Measurements from ENCODE around the gene PAX7. TPM values are rescaled to one million over a fixed set of nuclear protein-coding genes. Genes with fewer than 3 reads are reported as not detected.

PAX7 gene
- total RNA-seq, 1 donor from 2014 or later = 0.05 TPM

DNA sequence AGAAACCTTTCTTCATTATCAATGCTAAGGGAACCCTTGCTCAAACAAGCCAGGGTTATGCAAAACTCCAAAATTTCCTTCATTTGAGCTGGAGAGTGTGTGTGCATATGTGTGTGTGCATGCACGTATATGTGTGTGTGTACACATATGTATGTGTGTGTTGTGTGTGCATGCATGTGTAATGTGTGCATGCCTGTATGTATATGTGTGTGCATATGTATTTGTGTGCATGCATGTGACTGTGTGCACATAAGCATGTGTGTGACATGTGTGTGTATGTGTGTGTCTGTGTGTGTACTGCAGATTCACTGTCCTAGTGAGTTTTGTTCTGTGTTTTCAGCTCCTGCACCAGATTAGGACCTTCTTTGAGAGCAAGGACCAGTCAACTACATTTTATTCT lies 28.2 kb downstream of the PAX7 start:
- no peak overlapping the region for H3K27ac ChIP-seq (ENCODE audit: low read depth, low read length)
- Mint-ChIP-seq H3K4me1 (ENCODE audit: low read depth, unreplicated experiment) (no peaks in the 10 kb centered on the region), H3K9me3 (ENCODE audit: unreplicated experiment) (no peaks in the 10 kb centered on the region), H3K36me3 (ENCODE audit: low read depth, unreplicated experiment) (no peaks in the 10 kb centered on the region), H3K27ac (ENCODE audit: unreplicated experiment) (no peak overlapping the region), H3K27me3 (ENCODE audit: low read depth, unreplicated experiment) (peaks cover 85% of the 10 kb centered on the region), H3K4me3 (ENCODE audit: unreplicated experiment) (no peak overlapping the region)
- no peaks in the 10 kb centered on the region for H3K79me2 ChIP-seq (ENCODE audit: insufficient read depth, low read length)
- no peaks in the 10 kb centered on the region for H3K4me1 ChIP-seq (ENCODE audit: insufficient read depth, low read length)
- no peaks in the 10 kb centered on the region for H3K36me3 ChIP-seq (ENCODE audit: insufficient read depth, low read length)
- no peak for FAIRE-seq
- no peaks in the 10 kb centered on the region for H3K9me3 ChIP-seq (ENCODE audit: insufficient read depth, low read depth, low read length)
- no peak for TF ChIP-seq EZH2 (IDR thresholded peaks at IDR 0.05; ENCODE audit: insufficient read depth, low read length)
- TF ChIP-seq, protein P1, sequence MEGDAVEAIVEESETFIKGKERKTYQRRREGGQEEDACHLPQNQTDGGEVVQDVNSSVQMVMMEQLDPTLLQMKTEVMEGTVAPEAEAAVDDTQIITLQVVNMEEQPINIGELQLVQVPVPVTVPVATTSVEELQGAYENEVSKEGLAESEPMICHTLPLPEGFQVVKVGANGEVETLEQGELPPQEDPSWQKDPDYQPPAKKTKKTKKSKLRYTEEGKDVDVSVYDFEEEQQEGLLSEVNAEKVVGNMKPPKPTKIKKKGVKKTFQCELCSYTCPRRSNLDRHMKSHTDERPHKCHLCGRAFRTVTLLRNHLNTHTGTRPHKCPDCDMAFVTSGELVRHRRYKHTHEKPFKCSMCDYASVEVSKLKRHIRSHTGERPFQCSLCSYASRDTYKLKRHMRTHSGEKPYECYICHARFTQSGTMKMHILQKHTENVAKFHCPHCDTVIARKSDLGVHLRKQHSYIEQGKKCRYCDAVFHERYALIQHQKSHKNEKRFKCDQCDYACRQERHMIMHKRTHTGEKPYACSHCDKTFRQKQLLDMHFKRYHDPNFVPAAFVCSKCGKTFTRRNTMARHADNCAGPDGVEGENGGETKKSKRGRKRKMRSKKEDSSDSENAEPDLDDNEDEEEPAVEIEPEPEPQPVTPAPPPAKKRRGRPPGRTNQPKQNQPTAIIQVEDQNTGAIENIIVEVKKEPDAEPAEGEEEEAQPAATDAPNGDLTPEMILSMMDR (IDR thresholded peaks at IDR 0.05; ENCODE audit: insufficient read depth, low read depth, low read length) = no peak
- DNase-seq (ENCODE audit: low read depth) = no peak
- H3K27me3 ChIP-seq (ENCODE audit: insufficient read depth, low read length) = peaks cover 32% of the 10 kb centered on the region
- no peak overlapping the region for H2AFZ ChIP-seq (ENCODE audit: low read depth, low read length)
- H4K20me1 ChIP-seq (ENCODE audit: insufficient read depth, low read length) = no peaks in the 10 kb centered on the region
- H3K4me2 ChIP-seq (ENCODE audit: low read length) = no peak overlapping the region
- no peak overlapping the region for H3K9ac ChIP-seq (ENCODE audit: low read length)
- no peak overlapping the region for H3K4me3 ChIP-seq (ENCODE audit: insufficient read depth, low read depth, low read length)

GRCh38 chr1:18661404-18662285 lies 31.0 kb downstream of the PAX7 start:
- H2AFZ ChIP-seq (ENCODE audit: low read depth, low read length) = no peak overlapping the region
- no peaks in the 10 kb centered on the region for H3K9me3 ChIP-seq (ENCODE audit: insufficient read depth, low read depth, low read length)
- no peaks in the 10 kb centered on the region for H3K36me3 Mint-ChIP-seq (ENCODE audit: low read depth, unreplicated experiment)
- no peak for DNase-seq (ENCODE audit: low read depth)
- no peaks in the 10 kb centered on the region for H4K20me1 ChIP-seq (ENCODE audit: insufficient read depth, low read length)
- H3K36me3 ChIP-seq (ENCODE audit: insufficient read depth, low read length) = no peaks in the 10 kb centered on the region
- no peak overlapping the region for H3K4me2 ChIP-seq (ENCODE audit: low read length)
- H3K79me2 ChIP-seq (ENCODE audit: insufficient read depth, low read length) = no peaks in the 10 kb centered on the region
- TF ChIP-seq EZH2 (IDR thresholded peaks at IDR 0.05; ENCODE audit: insufficient read depth, low read length) = no peak
- TF ChIP-seq, protein P1 (IDR thresholded peaks at IDR 0.05; ENCODE audit: insufficient read depth, low read depth, low read length) = no peak
- peaks cover 15% of the 10 kb centered on the region for H3K27me3 ChIP-seq (ENCODE audit: insufficient read depth, low read length)
- H3K4me1 Mint-ChIP-seq (ENCODE audit: low read depth, unreplicated experiment) = no peaks in the 10 kb centered on the region
- no peaks in the 10 kb centered on the region for H3K4me1 ChIP-seq (ENCODE audit: insufficient read depth, low read length)
- H3K4me3 Mint-ChIP-seq (ENCODE audit: unreplicated experiment) = no peak overlapping the region
- no peak overlapping the region for H3K9ac ChIP-seq (ENCODE audit: low read length)
- no peaks in the 10 kb centered on the region for H3K9me3 Mint-ChIP-seq (ENCODE audit: unreplicated experiment)
- no peak overlapping the region for H3K4me3 ChIP-seq (ENCODE audit: insufficient read depth, low read depth, low read length)
- no peak for FAIRE-seq
- no peak overlapping the region for H3K27ac ChIP-seq (ENCODE audit: low read depth, low read length)
- H3K27ac Mint-ChIP-seq (ENCODE audit: unreplicated experiment) = no peak overlapping the region
- peaks cover 82% of the 10 kb centered on the region for H3K27me3 Mint-ChIP-seq (ENCODE audit: low read depth, unreplicated experiment)

DNA sequence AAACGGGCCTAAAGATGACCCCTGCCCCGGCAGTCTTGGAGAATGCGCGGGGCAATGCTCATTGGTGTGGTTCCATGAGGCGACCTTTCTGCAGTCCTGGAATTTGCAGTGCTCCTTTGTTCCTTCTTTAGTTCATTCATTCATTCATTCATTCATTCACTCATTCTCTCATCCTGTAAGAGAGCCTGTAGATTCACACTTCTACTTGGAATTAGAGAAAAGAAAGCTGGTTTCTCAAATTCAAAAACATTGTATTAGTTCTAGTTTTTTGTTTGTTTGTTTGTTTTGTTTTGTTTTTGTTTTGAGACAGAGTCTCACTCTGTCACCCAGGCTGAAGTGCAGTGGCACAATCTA lies 31.6 kb downstream of the PAX7 start:
- no peak for FAIRE-seq

More for the DNA sequence above, 31.6 kb downstream of the PAX7 start:
- Histone ChIP-seq H3K4me2 (ENCODE audit: low read length) (no peak overlapping the region), H2AFZ (ENCODE audit: low read depth, low read length) (no peak overlapping the region), H3K79me2 (ENCODE audit: insufficient read depth, low read length) (no peaks in the 10 kb centered on the region), H3K27ac (ENCODE audit: low read depth, low read length) (no peak overlapping the region), H3K4me3 (ENCODE audit: insufficient read depth, low read depth, low read length) (no peak overlapping the region), H3K9ac (ENCODE audit: low read length) (no peak overlapping the region), H4K20me1 (ENCODE audit: insufficient read depth, low read length) (no peaks in the 10 kb centered on the region), H3K9me3 (ENCODE audit: insufficient read depth, low read depth, low read length) (no peaks in the 10 kb centered on the region), H3K27me3 (ENCODE audit: insufficient read depth, low read length) (peaks cover 9% of the 10 kb centered on the region), H3K4me1 (ENCODE audit: insufficient read depth, low read length) (no peaks in the 10 kb centered on the region), H3K36me3 (ENCODE audit: insufficient read depth, low read length) (no peaks in the 10 kb centered on the region)
- TF ChIP-seq, protein P1 (IDR thresholded peaks at IDR 0.05; ENCODE audit: insufficient read depth, low read depth, low read length) = no peak
- no peak for TF ChIP-seq EZH2 (IDR thresholded peaks at IDR 0.05; ENCODE audit: insufficient read depth, low read length)
- Mint-ChIP-seq H3K27me3 (ENCODE audit: low read depth, unreplicated experiment) (peaks cover 84% of the 10 kb centered on the region), H3K27ac (ENCODE audit: unreplicated experiment) (no peak overlapping the region), H3K9me3 (ENCODE audit: unreplicated experiment) (no peaks in the 10 kb centered on the region), H3K4me3 (ENCODE audit: unreplicated experiment) (no peak overlapping the region), H3K4me1 (ENCODE audit: low read depth, unreplicated experiment) (no peaks in the 10 kb centered on the region), H3K36me3 (ENCODE audit: low read depth, unreplicated experiment) (no peaks in the 10 kb centered on the region)
- DNase-seq (ENCODE audit: low read depth) = no peak

All from astrocyte (in vitro differentiated cells and primary cell).